SK-N-SH (cell line): Measurements from ENCODE around the gene ITCH.

Source experiments
- ELF1 ChIP-seq: IDR thresholded peaks from 2 replicates; pipeline ENCODE4 v1.4.0; 2012
- IRF3 ChIP-seq: fragments of 150-350 bp; IDR thresholded peaks from 2 replicates; pipeline ENCODE4 v1.6.1; 2016; ENCODE audit warnings: mild to moderate bottlenecking, low read depth, low read length
- RFX5 ChIP-seq: IDR thresholded peaks from 2 replicates; pipeline ENCODE4 v1.6.1; 2012; ENCODE audit warnings: mild to moderate bottlenecking, improper control_type of control experiment, low read length
- TAF1 ChIP-seq: IDR thresholded peaks from 2 replicates; pipeline ENCODE4 v1.6.1; 2012; ENCODE audit warnings: low read depth, mild to moderate bottlenecking, low read length, moderate library complexity, borderline replicate concordance
- TF ChIP-seq, protein P1 (sequence below): fragments of 200-600 bp; sonication (generic); IDR thresholded peaks from 2 replicates; pipeline ENCODE4 v1.6.1; 2017; ENCODE audit warnings: antibody characterized with exemption, mild to moderate bottlenecking, moderate library complexity

- TF ChIP-seq RFX5 = no peak
- no peak for TF ChIP-seq IRF3
- TF ChIP-seq, protein P1, sequence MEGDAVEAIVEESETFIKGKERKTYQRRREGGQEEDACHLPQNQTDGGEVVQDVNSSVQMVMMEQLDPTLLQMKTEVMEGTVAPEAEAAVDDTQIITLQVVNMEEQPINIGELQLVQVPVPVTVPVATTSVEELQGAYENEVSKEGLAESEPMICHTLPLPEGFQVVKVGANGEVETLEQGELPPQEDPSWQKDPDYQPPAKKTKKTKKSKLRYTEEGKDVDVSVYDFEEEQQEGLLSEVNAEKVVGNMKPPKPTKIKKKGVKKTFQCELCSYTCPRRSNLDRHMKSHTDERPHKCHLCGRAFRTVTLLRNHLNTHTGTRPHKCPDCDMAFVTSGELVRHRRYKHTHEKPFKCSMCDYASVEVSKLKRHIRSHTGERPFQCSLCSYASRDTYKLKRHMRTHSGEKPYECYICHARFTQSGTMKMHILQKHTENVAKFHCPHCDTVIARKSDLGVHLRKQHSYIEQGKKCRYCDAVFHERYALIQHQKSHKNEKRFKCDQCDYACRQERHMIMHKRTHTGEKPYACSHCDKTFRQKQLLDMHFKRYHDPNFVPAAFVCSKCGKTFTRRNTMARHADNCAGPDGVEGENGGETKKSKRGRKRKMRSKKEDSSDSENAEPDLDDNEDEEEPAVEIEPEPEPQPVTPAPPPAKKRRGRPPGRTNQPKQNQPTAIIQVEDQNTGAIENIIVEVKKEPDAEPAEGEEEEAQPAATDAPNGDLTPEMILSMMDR = no peak
- TF ChIP-seq ELF1 = no peak
- no peak for TF ChIP-seq TAF1
Measured at GRCh38 chr20:34385464-34385863, 22.4 kb downstream of the ITCH start.
